ENCODE data around the gene ADAMTSL2.

- TF ChIP-seq CTCF (IDR thresholded peaks at IDR 0.05; ENCODE audit: low read depth, low read length, poor library complexity, severe bottlenecking), result no peak
- no peak for TF ChIP-seq EZH2phosphoT487 (IDR thresholded peaks at IDR 0.05; ENCODE audit: borderline replicate concordance, low read length)
Measured at GRCh38 chr9:133535306-133535877, 888 bp downstream of the ADAMTSL2 start.

Data from DOHH2 (cell line).